GM21390 (cell line): ENCODE data around the gene RSPH6A.
"Not testable (repeated sequence)": the region's sequence is repeated elsewhere in the genome, so short reads cannot be mapped to it uniquely, and the experiment has no call there.

ENCODE experiments used
- ATAC-seq: cut with Tn5 transposase; IDR thresholded peaks from one replicate; pipeline ENCODE4 v1.9.1; 2021; ENCODE audit not compliant: unreplicated experiment

Gene RSPH6A

GRCh38 chr19:45766869-45767346 is 48.2 kb downstream of the RSPH6A start:
- no peak for ATAC-seq

DNA sequence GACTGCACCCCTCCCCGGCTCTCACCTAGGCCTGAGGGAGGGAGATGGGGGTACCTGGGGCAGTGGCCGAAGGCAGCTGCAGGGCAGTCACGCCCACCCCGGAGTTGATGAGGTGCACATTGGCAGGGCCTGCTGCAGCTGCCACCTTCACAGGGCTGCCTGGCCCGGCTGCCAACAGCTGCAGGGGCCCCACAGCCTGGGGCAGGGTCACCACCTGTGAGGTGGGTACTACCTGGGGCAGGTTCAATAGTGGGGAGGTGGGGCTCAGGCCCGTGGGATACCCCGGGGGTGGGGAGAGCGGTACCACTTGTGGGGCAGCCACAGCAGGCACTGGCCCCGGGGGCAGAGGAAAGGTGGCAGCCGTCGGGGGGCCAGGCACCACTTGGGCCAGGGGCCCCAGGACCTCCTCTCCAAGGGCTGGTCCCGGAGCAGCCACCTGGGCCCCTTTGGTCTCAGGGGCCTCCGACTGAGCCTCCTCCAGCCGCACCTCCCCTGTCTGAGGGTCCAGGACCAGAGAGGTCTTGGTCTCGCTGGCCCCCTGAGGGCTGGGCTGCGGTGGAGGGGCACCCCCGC is 48.7 kb downstream of the RSPH6A start:
- ATAC-seq: no peak

DNA sequence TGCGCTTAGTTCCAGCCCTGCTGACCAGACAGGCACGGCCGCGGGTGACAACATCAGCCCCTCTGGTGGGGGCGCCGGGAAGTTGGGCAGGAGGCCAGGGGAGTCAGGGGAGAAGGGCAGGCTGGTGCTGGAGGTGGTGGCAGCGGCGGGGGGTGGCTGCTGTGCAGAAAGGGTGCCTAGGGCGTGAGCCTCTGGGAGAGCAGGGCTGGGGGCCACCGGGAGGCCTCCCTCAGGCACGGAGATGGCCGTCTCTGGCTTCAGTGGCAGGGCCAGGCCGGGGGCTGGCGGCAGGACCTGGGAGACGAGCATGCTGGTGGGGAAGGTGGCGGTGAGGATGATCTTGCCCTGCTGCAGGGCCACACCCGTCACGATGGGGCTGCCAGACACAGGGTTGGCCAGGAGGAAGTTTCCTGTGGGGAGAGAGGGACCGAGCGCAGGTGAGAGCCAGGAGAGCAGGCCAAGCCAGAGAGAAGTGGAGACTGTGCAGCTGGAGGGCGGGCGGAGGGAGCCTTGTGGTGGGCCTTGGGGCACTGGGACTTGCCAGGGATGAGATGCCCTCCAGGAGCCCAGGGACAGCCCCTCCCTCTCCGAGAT is 49.3 kb downstream of the RSPH6A start:
- ATAC-seq: no peak

- no peak for ATAC-seq
These were observed 50.0 kb downstream of the RSPH6A start for GRCh38 chr19:45764945-45765701.

DNA sequence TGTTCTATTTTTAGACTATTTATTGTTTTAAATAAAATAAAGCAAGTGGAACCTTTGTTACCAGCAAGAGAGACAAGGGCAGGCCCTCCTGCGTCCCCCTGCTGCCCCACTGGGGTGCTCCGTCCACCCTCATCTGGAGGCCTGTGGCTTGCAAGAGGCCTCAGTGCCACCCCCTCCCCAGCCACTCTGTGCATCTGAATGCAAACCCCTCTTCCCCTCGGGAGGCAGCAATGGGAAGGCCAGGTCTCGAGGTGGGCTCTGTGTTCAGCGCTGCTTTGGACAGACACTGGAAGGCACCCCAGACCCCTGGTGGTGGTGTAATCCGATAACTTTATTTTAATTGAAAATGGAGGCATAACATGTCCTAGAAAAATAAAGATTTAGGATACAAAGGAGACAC is 50.6 kb downstream of the RSPH6A start:
- ATAC-seq: no peak

- ATAC-seq: no peak
These were observed 51.3 kb downstream of the RSPH6A start for GRCh38 chr19:45763691-45764294.

- ATAC-seq: no peak
These were observed 52.1 kb downstream of the RSPH6A start for GRCh38 chr19:45762870-45763631.

DNA sequence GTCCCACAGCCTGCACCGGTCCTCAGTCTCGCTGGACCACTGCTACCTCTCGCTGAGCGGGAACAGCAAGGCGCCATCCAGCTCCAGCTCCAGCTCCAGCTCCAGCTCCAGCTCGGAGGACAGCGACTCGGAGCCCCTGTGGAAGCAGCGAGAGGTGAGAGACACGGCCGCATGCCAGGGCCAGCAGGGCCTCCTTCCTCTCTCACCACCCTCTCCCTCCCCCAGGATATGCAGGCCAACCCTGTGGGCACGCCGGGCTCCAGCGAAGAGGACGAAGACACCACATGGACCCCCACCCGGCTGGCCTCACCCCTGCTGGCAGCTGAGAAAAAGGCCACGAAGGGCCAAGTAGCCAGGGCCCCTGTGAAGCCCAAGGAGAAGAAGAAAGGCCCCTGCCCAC is 53.4 kb downstream of the RSPH6A start:
- ATAC-seq: no peak

DNA sequence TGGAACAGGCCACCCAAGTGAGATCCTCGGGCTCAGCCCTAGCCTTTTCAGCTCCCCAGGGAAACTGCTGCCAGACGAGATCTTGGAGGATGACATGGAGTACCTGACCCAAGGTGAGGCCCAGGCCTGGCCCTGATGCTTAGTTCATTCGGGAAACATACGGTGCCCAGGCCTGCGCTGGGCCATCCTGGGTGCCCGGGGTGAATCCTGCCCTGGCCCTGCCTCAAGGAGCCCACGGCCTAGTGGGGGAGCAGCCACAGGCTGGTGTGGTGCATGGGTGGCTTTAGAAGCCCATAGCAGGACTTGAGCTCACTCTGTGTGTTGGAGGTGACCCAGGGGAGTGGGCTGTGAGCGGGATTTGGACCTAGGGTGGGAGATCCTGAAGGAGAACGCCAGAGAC is 56.2 kb downstream of the RSPH6A start:
- ATAC-seq: no peak

DNA sequence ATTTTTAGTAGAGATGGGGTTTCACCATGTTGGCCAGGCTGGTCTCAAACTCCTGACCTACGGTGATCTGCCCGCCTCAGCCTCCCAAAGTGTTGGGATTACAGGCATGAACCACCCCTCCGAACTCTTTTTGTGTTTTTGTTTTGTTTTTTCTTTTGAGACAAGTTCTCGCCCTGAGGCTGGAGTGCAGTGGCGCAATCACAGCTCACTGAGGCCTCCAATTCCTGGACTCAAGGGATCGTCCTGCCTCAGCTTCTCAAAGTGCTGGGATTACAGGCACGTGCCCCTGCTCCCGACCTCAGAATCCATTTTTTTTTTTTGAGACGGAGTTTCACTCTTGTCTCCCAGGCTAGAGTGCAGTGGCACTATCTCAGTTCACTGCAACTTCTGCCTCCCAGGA is 57.4 kb downstream of the RSPH6A start:
- no peak for ATAC-seq

DNA sequence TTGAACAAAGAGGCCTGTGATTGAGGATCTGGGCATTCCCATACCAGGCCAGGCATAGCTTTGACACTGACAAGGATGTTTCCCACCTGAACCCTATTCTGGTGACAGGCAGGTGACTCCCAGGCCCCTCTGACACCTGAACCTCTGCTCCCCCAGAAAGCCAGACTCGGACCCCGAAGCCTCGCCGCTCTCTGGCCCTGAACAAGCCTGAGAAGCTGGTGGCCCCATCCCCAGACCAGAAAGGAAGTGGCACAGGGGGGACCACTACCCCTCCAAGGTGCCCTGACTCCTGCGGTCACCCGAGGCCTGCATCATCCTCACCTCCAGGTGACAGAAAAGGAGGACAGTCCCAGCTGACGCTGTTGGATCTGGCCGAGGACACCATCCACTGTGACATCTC is 60.8 kb downstream of the RSPH6A start:
- no peak for ATAC-seq

DNA sequence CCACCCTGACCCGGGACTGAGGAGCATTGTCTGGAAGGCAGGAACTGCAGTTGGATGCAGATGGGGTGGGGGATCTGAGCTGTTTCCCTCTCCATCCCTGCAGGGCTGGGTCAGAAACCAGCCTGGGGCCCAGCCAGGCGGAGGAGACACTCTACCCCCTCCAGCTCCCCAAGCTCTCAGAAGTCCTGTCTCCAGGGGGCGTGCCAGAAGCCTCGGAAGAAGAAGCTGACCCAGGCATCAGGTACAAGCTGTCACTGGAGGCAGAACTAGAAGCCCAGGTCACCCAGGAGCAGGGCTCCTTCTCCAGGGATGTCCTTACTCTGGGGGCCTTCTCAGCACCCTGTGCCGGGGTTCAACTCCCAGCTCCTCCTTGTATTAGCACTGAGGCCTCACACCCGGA is 61.6 kb downstream of the RSPH6A start:
- no peak for ATAC-seq

GRCh38 chr19:45752639-45753038 is 62.5 kb downstream of the RSPH6A start:
- no peak for ATAC-seq

- not testable (repeated sequence) for ATAC-seq
These were observed 63.6 kb downstream of the RSPH6A start for GRCh38 chr19:45751483-45751882.

- no peak for ATAC-seq
These were observed 67.6 kb downstream of the RSPH6A start for GRCh38 chr19:45747513-45747912.

GRCh38 chr19:45746866-45747265 is 68.2 kb downstream of the RSPH6A start:
- no peak for ATAC-seq
